ENCODE data around the gene EIF4EBP3.
"Not testable (repeated sequence)": the region's sequence is repeated elsewhere in the genome, so short reads cannot be mapped to it uniquely, and the experiment has no call there.

EIF4EBP3 gene

DNA sequence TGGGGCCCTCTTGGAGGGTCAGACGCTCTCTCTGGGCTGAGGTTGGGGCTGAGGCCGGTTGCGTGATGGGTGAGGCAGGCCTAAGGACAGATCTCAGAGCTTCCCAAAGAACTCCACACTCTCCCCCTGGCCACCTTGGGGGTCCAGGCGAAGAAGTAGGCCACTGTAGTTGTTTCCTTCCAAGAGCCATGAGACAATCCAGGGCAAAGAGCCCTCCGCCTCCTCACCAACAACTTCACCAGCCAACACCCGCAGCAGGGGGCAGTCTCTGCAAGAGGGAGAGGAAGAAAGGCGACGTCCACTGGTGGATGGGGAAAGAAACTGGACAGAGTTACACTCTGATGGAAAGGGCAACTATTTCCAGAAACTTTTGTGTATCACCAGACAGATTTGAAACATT is 27.8 kb downstream of the EIF4EBP3 start:
- Mint-ChIP-seq H3K4me3 (no peak overlapping the region), H3K9me3 (no peaks in the 10 kb centered on the region), H3K36me3 (peaks cover 8% of the 10 kb centered on the region), H3K27me3 (no peaks in the 10 kb centered on the region), H3K27ac (no peak overlapping the region), H3K4me1 (no peaks in the 10 kb centered on the region)
- no peak for ATAC-seq (ENCODE audit: low read depth)
- DNase-seq (ENCODE audit: low spot score in 2 of 2) = no peak

DNA sequence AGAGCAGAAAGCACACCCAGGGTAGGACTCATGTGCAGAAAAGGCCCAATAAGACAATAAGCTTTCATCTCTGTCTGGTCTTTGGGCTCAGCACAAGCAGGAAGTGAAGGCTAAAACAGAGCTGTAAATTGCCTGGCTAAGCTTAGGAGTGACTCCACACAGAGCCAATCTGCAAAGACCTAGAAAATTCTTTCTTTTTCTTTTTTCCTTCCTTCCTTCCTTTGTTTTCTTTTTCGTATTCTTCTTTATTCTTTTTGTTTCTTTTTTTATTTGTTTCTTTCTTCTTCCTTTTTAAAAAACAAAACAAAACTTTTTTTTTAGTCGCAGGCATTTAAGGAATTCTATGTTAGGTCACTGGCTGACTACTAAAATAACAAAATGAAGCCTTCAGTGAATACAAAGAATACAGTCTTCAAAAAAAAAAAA is 29.3 kb downstream of the EIF4EBP3 start:
- H3K9me3 Mint-ChIP-seq = no peaks in the 10 kb centered on the region
- ATAC-seq (ENCODE audit: low read depth) = no peak

DNA sequence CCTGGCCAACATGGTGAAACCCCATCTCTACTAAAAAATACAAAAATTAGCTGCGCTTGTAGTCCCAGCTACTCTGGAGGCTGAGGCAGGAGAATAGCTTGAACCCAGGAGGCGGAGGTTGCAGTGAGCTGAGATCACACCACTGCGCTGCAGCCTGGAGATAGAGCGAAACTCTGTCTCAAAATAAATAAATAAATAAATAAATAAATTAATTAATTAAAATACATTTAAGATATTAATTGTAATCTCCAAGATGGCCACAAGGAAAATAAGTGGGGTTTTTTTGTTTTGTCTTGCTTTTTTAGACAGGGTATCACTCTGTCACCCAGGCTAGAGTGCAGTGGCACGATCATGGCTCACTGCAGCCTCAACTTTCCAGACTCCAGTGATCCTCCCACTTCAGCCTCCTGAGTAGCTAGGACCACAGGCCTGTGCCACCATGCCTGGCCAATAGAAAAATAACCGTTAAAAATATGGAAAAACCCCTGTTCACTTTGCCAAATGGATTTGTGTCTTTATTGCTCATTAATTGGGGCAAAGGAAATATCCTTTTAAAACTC is 31.8 kb downstream of the EIF4EBP3 start:
- not testable (repeated sequence) for H3K9me3 Mint-ChIP-seq; DNase-seq (ENCODE audit: low spot score in 2 of 2); H3K4me1 Mint-ChIP-seq; H3K4me3 Mint-ChIP-seq; H3K27me3 Mint-ChIP-seq; H3K36me3 Mint-ChIP-seq; ATAC-seq (ENCODE audit: low read depth); H3K27ac Mint-ChIP-seq

More for the DNA sequence above, 29.3 kb downstream of the EIF4EBP3 start:
- Mint-ChIP-seq H3K4me1 (no peaks in the 10 kb centered on the region), H3K27ac (no peak overlapping the region), H3K27me3 (no peaks in the 10 kb centered on the region), H3K4me3 (no peak overlapping the region), H3K36me3 (peaks cover 4% of the 10 kb centered on the region)
- no peak for DNase-seq (ENCODE audit: low spot score in 2 of 2)

GRCh38 chr5:140587495-140587894 is 40.0 kb downstream of the EIF4EBP3 start:
- no peak for ATAC-seq (ENCODE audit: low read depth)
- peaks cover 1% of the 10 kb centered on the region for H3K27me3 Mint-ChIP-seq

DNA sequence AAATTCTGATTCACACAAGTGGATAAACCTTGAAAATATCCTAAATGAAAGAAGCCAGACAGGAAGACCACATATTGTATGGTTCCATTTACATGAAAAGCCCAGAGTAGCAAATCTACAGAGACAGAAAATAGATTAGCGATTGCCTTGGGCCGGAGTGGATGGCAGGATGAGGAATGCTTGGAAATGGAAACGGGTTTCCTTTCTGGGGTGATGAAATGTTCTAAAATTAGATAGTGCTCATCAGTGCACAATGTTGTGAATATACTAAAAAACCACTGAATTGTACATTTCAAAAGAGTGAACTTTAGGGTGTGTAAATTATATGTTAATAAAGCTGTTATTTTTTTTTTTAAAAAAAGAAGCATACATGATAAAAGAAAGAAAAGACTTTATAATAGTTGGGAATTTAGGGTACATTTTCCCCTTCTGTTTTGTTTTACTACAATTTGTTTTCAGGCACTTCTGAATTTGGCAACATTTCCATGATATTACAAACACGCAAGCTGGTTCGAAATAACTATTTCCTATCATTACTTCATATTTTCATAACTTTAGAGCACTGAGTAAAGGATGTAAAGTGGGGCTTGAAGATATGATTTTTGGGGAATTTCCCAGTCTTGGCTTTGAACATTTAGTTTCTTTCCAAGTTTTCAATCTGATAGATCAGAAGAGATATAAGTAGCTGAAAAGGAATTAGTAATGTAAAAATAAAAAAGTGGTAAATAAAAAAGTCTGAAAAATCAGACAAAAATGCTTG is 41.0 kb downstream of the EIF4EBP3 start:
- no peaks in the 10 kb centered on the region for H3K4me1 Mint-ChIP-seq
- ATAC-seq (ENCODE audit: low read depth) (no peak), DNase-seq (ENCODE audit: low spot score in 2 of 2) (no peak)
- H3K36me3 Mint-ChIP-seq = no peaks in the 10 kb centered on the region
- H3K27ac Mint-ChIP-seq = no peak overlapping the region
- H3K27me3 Mint-ChIP-seq = peaks cover 1% of the 10 kb centered on the region
- H3K4me3 Mint-ChIP-seq = no peak overlapping the region
- peaks cover 1% of the 10 kb centered on the region for H3K9me3 Mint-ChIP-seq

More at GRCh38 chr5:140587495-140587894, 40.0 kb downstream of the EIF4EBP3 start:
- H3K9me3 Mint-ChIP-seq = peaks cover 1% of the 10 kb centered on the region
- H3K27ac Mint-ChIP-seq = no peak overlapping the region
- DNase-seq (ENCODE audit: low spot score in 2 of 2) = no peak
- H3K36me3 Mint-ChIP-seq = peaks cover 2% of the 10 kb centered on the region
- no peaks in the 10 kb centered on the region for H3K4me1 Mint-ChIP-seq
- H3K4me3 Mint-ChIP-seq = no peak overlapping the region

GRCh38 chr5:140590861-140591260 is 43.4 kb downstream of the EIF4EBP3 start:
- Mint-ChIP-seq H3K36me3 (no peaks in the 10 kb centered on the region), H3K4me3 (no peak overlapping the region), H3K27me3 (peaks cover 5% of the 10 kb centered on the region), H3K9me3 (peaks cover 1% of the 10 kb centered on the region), H3K4me1 (no peaks in the 10 kb centered on the region), H3K27ac (no peak overlapping the region)
- no peak for ATAC-seq (ENCODE audit: low read depth)
- no peak for DNase-seq (ENCODE audit: low spot score in 2 of 2)

- DNase-seq (ENCODE audit: low spot score in 2 of 2) (no peak), ATAC-seq (ENCODE audit: low read depth) (no peak)
- Mint-ChIP-seq H3K9me3 (peaks cover 1% of the 10 kb centered on the region), H3K36me3 (no peaks in the 10 kb centered on the region), H3K4me1 (no peaks in the 10 kb centered on the region), H3K4me3 (no peak overlapping the region), H3K27ac (no peak overlapping the region), H3K27me3 (peaks cover 5% of the 10 kb centered on the region)
These were observed 44.4 kb downstream of the EIF4EBP3 start for GRCh38 chr5:140591747-140592372.

- not testable (repeated sequence) for H3K4me1 Mint-ChIP-seq; ATAC-seq (ENCODE audit: low read depth); H3K9me3 Mint-ChIP-seq; DNase-seq (ENCODE audit: low spot score in 2 of 2); H3K4me3 Mint-ChIP-seq; H3K36me3 Mint-ChIP-seq; H3K27me3 Mint-ChIP-seq; H3K27ac Mint-ChIP-seq
These were observed 45.6 kb downstream of the EIF4EBP3 start for GRCh38 chr5:140593070-140593469.

DNA sequence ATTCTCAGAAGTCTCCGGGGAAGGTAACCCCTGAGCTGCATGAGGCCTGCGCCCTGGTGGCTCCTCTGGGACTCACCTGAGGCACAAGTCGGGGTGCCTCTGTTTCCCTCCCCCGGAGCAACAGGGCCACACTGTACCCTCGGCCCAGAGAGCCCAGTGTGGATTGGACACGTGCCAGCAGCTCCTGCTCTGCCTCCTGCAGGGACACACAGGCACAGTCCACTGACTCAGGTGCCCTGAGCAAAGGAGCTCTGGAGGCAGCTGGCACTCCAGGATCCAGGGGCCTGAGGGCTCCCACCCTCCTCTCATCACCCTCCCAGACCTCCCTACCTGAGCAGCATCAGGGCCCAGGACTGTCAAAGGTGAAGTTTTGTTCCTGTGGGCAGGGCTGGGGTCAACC is 46.7 kb downstream of the EIF4EBP3 start:
- Mint-ChIP-seq H3K27ac (no peak overlapping the region), H3K9me3 (no peaks in the 10 kb centered on the region), H3K36me3 (no peaks in the 10 kb centered on the region), H3K27me3 (peaks cover 5% of the 10 kb centered on the region), H3K4me1 (no peaks in the 10 kb centered on the region), H3K4me3 (no peak overlapping the region)
- DNase-seq (ENCODE audit: low spot score in 2 of 2) (no peak), ATAC-seq (ENCODE audit: low read depth) (no peak)

DNA sequence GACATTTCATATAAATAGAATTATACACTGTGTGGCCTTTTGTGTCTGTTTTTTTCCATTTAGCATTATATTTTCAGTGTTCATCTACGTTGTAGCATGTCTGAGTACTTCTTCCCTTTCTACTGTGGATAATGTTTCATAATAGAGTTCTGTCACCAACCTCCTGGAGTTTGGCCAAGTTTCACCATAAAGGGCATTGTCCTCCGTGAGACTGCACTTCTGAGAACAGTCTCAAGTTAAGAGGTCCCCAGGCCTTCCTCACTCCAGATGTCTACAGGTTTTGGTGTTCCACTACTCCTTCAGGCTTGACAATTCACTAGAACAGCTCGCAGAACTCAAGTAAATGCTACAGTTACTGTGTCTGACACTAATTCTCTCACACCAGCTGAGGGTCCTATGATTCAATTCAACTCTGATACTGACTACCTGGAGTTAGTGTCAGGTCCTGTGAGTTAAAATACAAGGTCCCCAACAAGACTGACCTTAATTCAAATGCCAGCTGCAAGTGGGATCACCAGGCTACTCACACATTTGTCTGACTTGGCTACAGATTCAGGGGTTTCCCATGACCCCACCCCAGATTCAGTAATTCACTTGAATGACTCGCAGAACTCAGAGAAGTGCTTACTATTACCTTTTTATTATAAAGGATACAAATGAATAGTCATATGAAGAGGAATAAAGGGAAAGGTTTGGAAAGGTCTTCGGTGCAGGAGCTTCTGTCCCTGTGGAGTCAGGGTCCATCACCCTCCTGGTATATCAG is 48.3 kb downstream of the EIF4EBP3 start:
- Mint-ChIP-seq H3K9me3 (no peaks in the 10 kb centered on the region), H3K4me3 (no peak overlapping the region), H3K27ac (no peak overlapping the region), H3K27me3 (peaks cover 5% of the 10 kb centered on the region), H3K4me1 (no peaks in the 10 kb centered on the region), H3K36me3 (no peaks in the 10 kb centered on the region)
- DNase-seq (ENCODE audit: low spot score in 2 of 2) (no peak), ATAC-seq (ENCODE audit: low read depth) (no peak)

GRCh38 chr5:140596321-140596741 is 48.9 kb downstream of the EIF4EBP3 start:
- Mint-ChIP-seq H3K4me3 (no peak overlapping the region), H3K4me1 (no peaks in the 10 kb centered on the region), H3K36me3 (no peaks in the 10 kb centered on the region), H3K27ac (no peak overlapping the region), H3K9me3 (no peaks in the 10 kb centered on the region), H3K27me3 (peaks cover 5% of the 10 kb centered on the region)
- ATAC-seq (ENCODE audit: low read depth) (no peak), DNase-seq (ENCODE audit: low spot score in 2 of 2) (no peak)

- H3K4me1 Mint-ChIP-seq = no peaks in the 10 kb centered on the region
- no peak for DNase-seq (ENCODE audit: low spot score in 2 of 2)
- peaks cover 3% of the 10 kb centered on the region for H3K9me3 Mint-ChIP-seq
- no peaks in the 10 kb centered on the region for H3K36me3 Mint-ChIP-seq
- H3K27me3 Mint-ChIP-seq = peaks cover 5% of the 10 kb centered on the region
- H3K27ac Mint-ChIP-seq = no peak overlapping the region
- no peak for ATAC-seq (ENCODE audit: low read depth)
- no peak overlapping the region for H3K4me3 Mint-ChIP-seq
These were observed 51.4 kb downstream of the EIF4EBP3 start for GRCh38 chr5:140598836-140599235.
